ENCODE data around the gene WDR18. TPM values are rescaled to one million over a fixed set of nuclear protein-coding genes. Genes with fewer than 3 reads are reported as not detected.

Gene WDR18
- total RNA-seq, 1 donor from 2014 or later: 29.2 TPM

GRCh38 chr19:998064-998463 lies 13.9 kb downstream of the WDR18 start:
- H3K4me1 ChIP-seq: peaks cover 26% of the 10 kb centered on the region
- no peak overlapping the region for H3K4me3 ChIP-seq
- intact Hi-C loops (cut with DNase I): no loop called here
- H3K27me3 ChIP-seq (ENCODE audit: low read depth): peaks cover 76% of the 10 kb centered on the region
- no peak overlapping the region for H3K27ac ChIP-seq
- H3K9me3 ChIP-seq: no peaks in the 10 kb centered on the region
- ATAC-seq (no peak), DNase-seq (no peak)
- peaks cover 9% of the 10 kb centered on the region for H3K36me3 ChIP-seq
- no peak for TF ChIP-seq CTCF (IDR thresholded peaks at IDR 0.05)

- H3K4me3 ChIP-seq: no peak overlapping the region
- peaks cover 26% of the 10 kb centered on the region for H3K4me1 ChIP-seq
- DNase-seq (no peak), ATAC-seq (no peak)
- no peaks in the 10 kb centered on the region for H3K9me3 ChIP-seq
- intact Hi-C loops (cut with DNase I): no loop called here
- no peak for TF ChIP-seq CTCF (IDR thresholded peaks at IDR 0.05)
- peaks cover 82% of the 10 kb centered on the region for H3K27me3 ChIP-seq (ENCODE audit: low read depth)
- no peak overlapping the region for H3K27ac ChIP-seq
- peaks cover 2% of the 10 kb centered on the region for H3K36me3 ChIP-seq
Observed at GRCh38 chr19:999379-999719, 15.2 kb downstream of the WDR18 start.

- peak; percentile 76 for DNase-seq
- peak; percentile 51 for TF ChIP-seq CTCF (IDR thresholded peaks at IDR 0.05)
- Histone ChIP-seq H3K4me3 (peak within 1 kb of the TSS; percentile 27), H3K9me3 (no peaks in the 10 kb centered on the region), H3K36me3 (no peaks in the 10 kb centered on the region), H3K4me1 (peaks cover 26% of the 10 kb centered on the region), H3K27me3 (ENCODE audit: low read depth) (peaks cover 78% of the 10 kb centered on the region), H3K27ac (no peak within 1 kb of the TSS)
- peak; percentile 32 to 35 for ATAC-seq
- intact Hi-C loops (cut with DNase I): no loop called here
Observed at GRCh38 chr19:1000095-1000494, 15.9 kb downstream of the WDR18 start, which contains the start of gene GRIN3B. Gene GRIN3B (plus strand): TSS chr19:1000419. CDS start chr19:1000438, 19 bp downstream.

GRCh38 chr19:1000591-1001537 lies 16.7 kb downstream of the WDR18 start:
- intact Hi-C loops (cut with DNase I): no loop called here
- ATAC-seq: no peak
- H3K9me3 ChIP-seq: no peaks in the 10 kb centered on the region
- H3K36me3 ChIP-seq: no peaks in the 10 kb centered on the region
- peak overlapping the region; percentile 11 for H3K4me3 ChIP-seq
- peaks cover 71% of the 10 kb centered on the region for H3K27me3 ChIP-seq (ENCODE audit: low read depth)
- no peak for TF ChIP-seq CTCF (IDR thresholded peaks at IDR 0.05)
- H3K27ac ChIP-seq: no peak overlapping the region
- no peak for DNase-seq
- peaks cover 21% of the 10 kb centered on the region for H3K4me1 ChIP-seq

GRCh38 chr19:1001538-1002166 lies 17.5 kb downstream of the WDR18 start:
- DNase-seq (peak; percentile 83), ATAC-seq (peak; percentile 79)
- H3K27ac ChIP-seq: no peak overlapping the region
- H3K4me1 ChIP-seq: peaks cover 14% of the 10 kb centered on the region
- H3K27me3 ChIP-seq (ENCODE audit: low read depth): peaks cover 63% of the 10 kb centered on the region
- no peak overlapping the region for H3K4me3 ChIP-seq
- no peaks in the 10 kb centered on the region for H3K9me3 ChIP-seq
- intact Hi-C loops (cut with DNase I): no loop called here
- no peaks in the 10 kb centered on the region for H3K36me3 ChIP-seq
- peak; percentile 95 for TF ChIP-seq CTCF (IDR thresholded peaks at IDR 0.05)

Data from lower lobe of right lung (tissue), 2 donors.